Panc1 (cell line): Measurements from ENCODE around the gene IL31RA.

Experiments used
- CTCF ChIP-seq: fragments of 450-650 bp; IDR thresholded peaks from 2 replicates; pipeline ENCODE4 v1.5.1; 2017; ENCODE audit warnings: mild to moderate bottlenecking
- POLR2AphosphoS5 ChIP-seq: IDR thresholded peaks from 2 replicates; pipeline ENCODE4 v1.6.1; 2012; ENCODE audit warnings: mild to moderate bottlenecking, low read depth, low read length, moderate library complexity

- TF ChIP-seq POLR2AphosphoS5 (no peak), CTCF (no peak)
These were observed 78.1 kb downstream of the IL31RA start for GRCh38 chr5:55929020-55929799.
